Kidney (tissue), 14 donors: ENCODE results near the gene MIDN. TPM values are rescaled to one million over a fixed set of nuclear protein-coding genes. Genes with fewer than 3 reads are reported as not detected.

Source experiments
- DNase-seq, 5 donors: peaks; one replicate each; pipeline ENCODE4 v3.0.0-alpha.2; 2013 to 2020
- FAIRE-seq: peaks from 2 replicates; lab custom pipeline; 2012; peaks lifted over from hg19 to GRCh38; lab: Jason Lieb, UNC
- H3K27ac ChIP-seq, 2 donors: one replicate each; pipeline ENCODE4 v1.7.0; 2013; ENCODE audit warnings: low read depth in 2 of 2, low read length in 2 of 2, inconsistent platforms in 1 of 2
- H3K27me3 ChIP-seq: one replicate; pipeline ENCODE4 v1.7.1; 2013; ENCODE audit warnings: low read length, inconsistent platforms; ENCODE audit not compliant: control insufficient read depth, insufficient read depth
- H3K36me3 ChIP-seq, 3 donors: one replicate each; pipeline versions ENCODE4 v1.7.0 to v1.7.1; 2013; ENCODE audit warnings: low read length in 3 of 3, control low read depth in 1 of 3, inconsistent platforms in 1 of 3; ENCODE audit not compliant: insufficient read depth in 3 of 3, control insufficient read depth in 2 of 3
- H3K4me1 ChIP-seq, 3 donors: one replicate each; pipeline versions ENCODE4 v1.7.0 to v1.7.1; 2013; ENCODE audit warnings: low read length in 3 of 3, inconsistent platforms in 1 of 3, low read depth in 1 of 3; ENCODE audit not compliant: control insufficient read depth in 2 of 3, insufficient read depth in 2 of 3
- H3K4me3 ChIP-seq, 3 donors: one replicate each; pipeline versions ENCODE4 v1.7.0 to v1.8.1; 2013; ENCODE audit warnings: low read length in 3 of 3, control low read depth in 1 of 3, inconsistent platforms in 1 of 3
- H3K9ac ChIP-seq, 3 donors: one replicate each; pipeline versions ENCODE4 v1.7.0 to v1.7.1; 2013; ENCODE audit warnings: low read length in 3 of 3, control low read depth in 1 of 3, inconsistent platforms in 1 of 3
- H3K9me3 ChIP-seq, 3 donors: one replicate each; pipeline versions ENCODE4 v1.7.0 to v1.7.1; 2013; ENCODE audit warnings: low read length in 3 of 3, control low read depth in 1 of 3, inconsistent platforms in 1 of 3; ENCODE audit not compliant: control insufficient read depth in 2 of 3, insufficient read depth in 1 of 3
- intact Hi-C: fragments of 100-400 bp; cut with DNase I; formaldehyde crosslinking; loops from one replicate; pipeline ENCODE4 v1.11.1; 2022
- polyA plus RNA-seq: library from polyadenylated mRNA; stranded (reverse); fragments of 350-450 nt; fragmentation: Illumina TruSeq; extraction: RNeasy Lipid Tissue Mini Kit (QIAGEN cat#74804); gene quantifications from one replicate; pipeline ENCODE4 v1.2.3, GENCODE V29; 2014; ENCODE audit warnings: low read depth, low replicate concordance; ENCODE audit not compliant: insufficient read depth
- total RNA-seq: library from RNA; stranded (reverse); fragmentation: NEBNext Ultra II Directional; extraction: Animal tissue kit (Norgen Biotek cat#: 25700); gene quantifications from one replicate; pipeline ENCODE4 v1.2.1, GENCODE V29; 2021
- TF ChIP-seq, protein P1 (sequence below): IDR thresholded peaks from 3 replicates; pipeline ENCODE4 v1.5.1; 2012; ENCODE audit warnings: mild to moderate bottlenecking, moderate library complexity, borderline replicate concordance; ENCODE audit not compliant: insufficient read depth; ENCODE audit errors: extremely low read depth
- donor health status: control.
- donor health status: control.
- donor health status: control.
- donor health status: control.
- donor health status: control.
- donor health status: DM: yes; HTN: yes; CAD: no.
- donor health status: Normal renal cell carcinoma (clear cell type).

MIDN gene
- total and polyA plus RNA-seq, 2 donors from 2014 or later, result 21.3 to 205 TPM

DNA sequence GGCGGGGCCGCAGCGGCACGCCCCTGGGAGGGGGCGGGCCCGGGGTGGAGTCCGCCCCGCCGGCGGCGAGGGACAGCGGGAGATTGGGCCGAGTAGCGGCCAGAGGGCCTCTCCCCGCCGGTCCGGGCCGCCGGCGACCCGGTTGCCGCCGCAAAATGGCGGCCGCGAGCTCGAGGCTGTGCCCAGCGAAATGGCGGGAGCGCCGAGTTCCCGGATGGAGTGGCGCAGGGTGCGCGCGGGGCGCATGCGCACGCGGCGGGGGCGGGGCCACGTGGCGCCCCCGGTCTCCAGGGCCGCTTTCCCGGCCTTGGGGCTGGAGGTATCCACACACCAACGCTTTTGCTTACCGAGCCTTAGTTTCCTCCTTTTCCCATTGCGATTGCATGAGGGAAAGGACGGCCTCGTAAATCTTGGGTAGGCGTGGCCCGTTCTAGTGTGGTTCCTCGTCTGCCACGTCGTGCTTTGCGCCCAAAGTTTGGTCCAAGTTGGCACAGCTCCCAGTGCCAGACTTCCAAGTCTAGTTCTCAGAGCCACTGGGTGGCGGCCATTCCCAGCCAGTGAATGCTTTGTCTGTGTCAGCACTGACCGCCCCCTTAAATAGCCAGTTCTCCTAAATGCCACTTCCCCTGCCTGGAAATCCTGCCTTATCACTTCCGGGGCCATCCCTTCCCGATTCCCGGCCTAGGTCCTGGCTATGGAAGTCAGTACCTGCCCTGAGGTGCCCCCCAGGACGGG, 21.3 kb downstream of the MIDN start:
- no peaks in the 10 kb centered on the region for H3K9me3 ChIP-seq
- H3K36me3 ChIP-seq, result peaks cover 5 to 35% (median 17%) of the 10 kb centered on the region in 3 donors
- H3K9ac ChIP-seq, result peak overlapping the region; percentile 77 to 97 (median 91)
- no peaks in the 10 kb centered on the region for H3K27me3 ChIP-seq
- DNase-seq (peak; percentile 86 to 97 (median 94)), FAIRE-seq (no peak)
- peaks cover 3 to 67% (median 37%) of the 10 kb centered on the region in 3 donors for H3K4me1 ChIP-seq
- H3K4me3 ChIP-seq, result peak overlapping the region; percentile 89 to 96 (median 94)
- intact Hi-C loops, result no loop called here
- TF ChIP-seq, protein P1, sequence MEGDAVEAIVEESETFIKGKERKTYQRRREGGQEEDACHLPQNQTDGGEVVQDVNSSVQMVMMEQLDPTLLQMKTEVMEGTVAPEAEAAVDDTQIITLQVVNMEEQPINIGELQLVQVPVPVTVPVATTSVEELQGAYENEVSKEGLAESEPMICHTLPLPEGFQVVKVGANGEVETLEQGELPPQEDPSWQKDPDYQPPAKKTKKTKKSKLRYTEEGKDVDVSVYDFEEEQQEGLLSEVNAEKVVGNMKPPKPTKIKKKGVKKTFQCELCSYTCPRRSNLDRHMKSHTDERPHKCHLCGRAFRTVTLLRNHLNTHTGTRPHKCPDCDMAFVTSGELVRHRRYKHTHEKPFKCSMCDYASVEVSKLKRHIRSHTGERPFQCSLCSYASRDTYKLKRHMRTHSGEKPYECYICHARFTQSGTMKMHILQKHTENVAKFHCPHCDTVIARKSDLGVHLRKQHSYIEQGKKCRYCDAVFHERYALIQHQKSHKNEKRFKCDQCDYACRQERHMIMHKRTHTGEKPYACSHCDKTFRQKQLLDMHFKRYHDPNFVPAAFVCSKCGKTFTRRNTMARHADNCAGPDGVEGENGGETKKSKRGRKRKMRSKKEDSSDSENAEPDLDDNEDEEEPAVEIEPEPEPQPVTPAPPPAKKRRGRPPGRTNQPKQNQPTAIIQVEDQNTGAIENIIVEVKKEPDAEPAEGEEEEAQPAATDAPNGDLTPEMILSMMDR, result no peak
- H3K27ac ChIP-seq, result peak overlapping the region; percentile 96 to 97

DNA sequence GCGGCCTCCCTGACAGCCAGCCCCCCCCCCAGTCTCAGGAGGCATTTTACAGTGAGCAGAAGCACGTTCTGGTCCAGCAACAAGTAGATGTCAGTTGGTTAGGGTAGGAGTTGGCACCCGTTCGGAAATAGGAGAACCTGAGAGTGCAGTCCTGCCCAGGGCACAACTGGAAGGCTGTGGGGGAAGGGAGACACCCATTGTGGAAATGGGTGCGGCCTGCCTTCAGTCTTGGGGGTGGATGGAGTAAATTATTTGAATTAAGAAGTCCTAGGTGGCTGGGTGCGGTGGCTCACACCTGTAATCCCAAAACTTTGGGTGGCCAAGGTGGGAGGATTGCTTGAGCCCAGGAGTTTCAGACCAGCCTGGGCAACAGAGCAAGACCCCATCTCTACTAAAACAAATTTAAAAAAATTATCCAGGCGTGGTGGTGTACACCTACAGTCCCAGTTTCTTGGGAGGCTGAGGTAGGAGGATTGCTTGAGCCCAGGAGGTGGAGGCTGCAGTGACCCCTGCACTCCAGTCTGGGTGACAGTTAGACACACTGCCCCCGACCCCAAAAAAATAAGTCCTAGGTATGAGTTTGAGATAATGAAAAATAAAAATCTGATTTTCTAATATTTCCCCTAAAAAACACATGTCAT, 21.9 kb downstream of the MIDN start:
- no peaks in the 10 kb centered on the region for H3K27me3 ChIP-seq
- DNase-seq (no peak), FAIRE-seq (no peak)
- peak overlapping the region; percentile 89 to 96 (median 94) for H3K4me3 ChIP-seq
- TF ChIP-seq, protein P1, result no peak
- peak overlapping the region; percentile 96 to 97 for H3K27ac ChIP-seq
- H3K9ac ChIP-seq, result peak overlapping the region; percentile 77 to 97 (median 91)
- intact Hi-C loops, result no loop called here
- peaks cover 3 to 66% (median 32%) of the 10 kb centered on the region in 3 donors for H3K4me1 ChIP-seq
- H3K36me3 ChIP-seq, result peaks cover 5 to 35% (median 17%) of the 10 kb centered on the region in 3 donors
- no peaks in the 10 kb centered on the region for H3K9me3 ChIP-seq

DNA sequence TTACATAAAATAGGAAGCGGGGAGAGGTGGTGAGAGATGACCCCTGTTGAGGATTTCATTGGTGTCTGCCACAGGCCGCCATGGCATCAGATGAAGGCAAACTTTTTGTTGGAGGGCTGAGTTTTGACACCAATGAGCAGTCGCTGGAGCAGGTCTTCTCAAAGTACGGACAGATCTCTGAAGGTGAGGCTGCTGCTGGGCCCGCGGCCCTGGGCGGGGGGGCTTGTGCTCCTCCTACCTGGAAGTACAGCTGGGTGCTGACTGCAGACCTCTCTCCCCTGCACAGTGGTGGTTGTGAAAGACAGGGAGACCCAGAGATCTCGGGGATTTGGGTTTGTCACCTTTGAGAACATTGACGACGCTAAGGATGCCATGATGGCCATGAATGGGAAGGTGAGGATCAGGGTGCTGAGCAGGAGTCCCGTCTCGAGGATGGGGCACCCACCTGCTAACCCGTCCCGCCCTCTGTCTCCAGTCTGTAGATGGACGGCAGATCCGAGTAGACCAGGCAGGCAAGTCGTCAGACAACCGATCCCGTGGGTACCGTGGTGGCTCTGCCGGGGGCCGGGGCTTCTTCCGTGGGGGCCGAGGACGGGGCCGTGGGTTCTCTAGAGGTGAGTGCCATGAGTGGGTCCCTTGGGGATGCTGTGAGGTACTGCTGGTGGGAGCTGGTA, 22.6 kb downstream of the MIDN start:
- intact Hi-C loops, result no loop called here
- H3K27ac ChIP-seq, result peak overlapping the region; percentile 23 to 57

More for the DNA sequence above, 22.6 kb downstream of the MIDN start:
- Histone ChIP-seq H3K36me3 (peaks cover 5 to 35% (median 17%) of the 10 kb centered on the region in 3 donors), H3K9ac (peak overlapping the region in 2 of 3 donors; percentile 72 to 97), H3K4me3 (peak overlapping the region in 2 of 3 donors; percentile 89 to 94), H3K4me1 (peaks cover 3 to 61% (median 32%) of the 10 kb centered on the region in 3 donors), H3K27me3 (no peaks in the 10 kb centered on the region), H3K9me3 (no peaks in the 10 kb centered on the region)
- DNase-seq, result peak in 1 of 5 donors; percentile 65
- TF ChIP-seq, protein P1, result no peak
- no peak for FAIRE-seq
